ENCODE measurements around the gene PRKCA. TPM values are rescaled to one million over a fixed set of nuclear protein-coding genes. Genes with fewer than 3 reads are reported as not detected.
"Not testable (repeated sequence)": the region's sequence is repeated elsewhere in the genome, so short reads cannot be mapped to it uniquely, and the experiment has no call there.

The PRKCA gene
- total RNA-seq, 1 donor from 2014 or later: 127 TPM

DNA sequence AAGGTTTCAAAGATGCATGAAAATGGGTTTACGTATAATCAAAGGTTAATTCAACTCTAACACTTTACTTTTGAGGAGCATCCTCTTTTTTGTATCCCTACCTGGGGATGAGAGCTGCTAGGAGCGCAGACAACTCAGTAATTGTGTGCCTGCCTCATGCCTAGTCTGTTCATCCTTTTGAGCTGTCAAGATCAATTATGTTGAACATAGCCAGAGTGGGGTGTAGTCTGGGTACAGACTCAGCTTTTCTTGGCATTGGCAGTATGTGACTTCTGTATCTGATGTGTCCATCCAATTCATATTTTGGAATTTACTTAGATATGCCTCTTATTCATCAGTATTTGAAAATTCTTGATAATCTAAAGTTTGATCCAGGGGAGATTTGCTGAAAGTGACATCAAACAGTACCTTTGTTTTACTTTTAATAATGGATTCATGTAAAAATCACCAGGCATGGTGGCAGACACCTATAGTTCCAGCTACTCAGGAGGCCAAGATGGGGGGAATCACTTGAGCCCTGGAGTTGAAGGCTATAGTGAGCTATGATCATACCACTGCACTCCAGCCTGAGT is 24.1 kb downstream of the PRKCA start:
- DNase-seq (ENCODE audit: low spot score): no peak

DNA sequence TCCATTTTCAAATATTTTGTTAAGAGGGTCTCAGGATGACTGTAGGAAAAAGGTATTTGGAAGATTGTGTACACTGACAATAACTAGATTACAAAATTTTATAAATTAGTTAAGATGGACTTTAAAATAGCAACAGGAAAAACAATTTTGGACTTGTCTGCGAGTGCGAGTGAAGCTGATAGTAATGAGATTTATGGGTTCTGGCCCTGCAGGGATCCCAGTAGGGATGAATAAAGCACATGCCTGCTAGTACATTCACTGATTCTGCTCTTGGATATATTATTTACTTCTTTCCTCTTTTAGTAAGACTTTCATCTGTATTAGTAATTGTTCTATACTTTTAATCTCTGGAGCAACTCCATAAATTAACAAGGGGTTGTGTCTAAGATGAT is 28.2 kb downstream of the PRKCA start:
- no peak for DNase-seq (ENCODE audit: low spot score)

DNA sequence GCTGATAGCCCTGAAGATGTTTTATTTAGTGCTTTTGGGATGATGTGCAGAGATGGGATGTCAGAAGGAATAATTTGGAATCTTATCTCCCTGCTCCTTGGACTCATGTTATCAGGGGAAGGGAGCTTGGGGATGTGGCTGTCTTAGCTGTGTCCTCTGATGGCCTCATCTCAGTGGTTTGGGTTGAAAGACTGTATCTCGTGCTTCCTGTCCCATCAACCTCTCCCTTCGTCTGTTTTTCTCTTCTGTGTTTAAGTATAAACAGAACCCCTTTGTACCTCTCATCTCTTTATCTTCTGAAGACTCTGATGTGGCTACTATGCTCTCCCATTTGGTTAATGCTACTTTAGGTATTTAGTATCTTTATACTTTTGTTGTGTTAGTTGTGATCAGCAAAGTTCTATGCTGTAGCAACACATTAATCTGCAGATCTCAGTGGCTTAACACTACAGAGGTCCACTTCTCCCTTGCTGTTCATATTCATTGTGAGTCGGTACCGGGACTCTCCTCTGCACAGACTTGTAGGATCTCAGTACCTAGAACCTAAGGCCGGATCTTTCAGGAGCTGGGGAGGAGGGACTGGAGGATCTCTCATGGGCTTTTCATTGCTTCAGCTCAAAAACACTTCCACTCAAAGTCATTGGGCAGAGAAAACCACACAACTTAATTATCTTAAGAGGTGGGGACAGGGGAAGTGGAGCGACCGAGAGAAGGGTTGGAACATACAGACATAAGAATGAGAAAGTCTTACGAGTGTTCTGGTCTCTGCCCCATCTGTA is 28.8 kb downstream of the PRKCA start:
- DNase-seq (ENCODE audit: low spot score): no peak

DNA sequence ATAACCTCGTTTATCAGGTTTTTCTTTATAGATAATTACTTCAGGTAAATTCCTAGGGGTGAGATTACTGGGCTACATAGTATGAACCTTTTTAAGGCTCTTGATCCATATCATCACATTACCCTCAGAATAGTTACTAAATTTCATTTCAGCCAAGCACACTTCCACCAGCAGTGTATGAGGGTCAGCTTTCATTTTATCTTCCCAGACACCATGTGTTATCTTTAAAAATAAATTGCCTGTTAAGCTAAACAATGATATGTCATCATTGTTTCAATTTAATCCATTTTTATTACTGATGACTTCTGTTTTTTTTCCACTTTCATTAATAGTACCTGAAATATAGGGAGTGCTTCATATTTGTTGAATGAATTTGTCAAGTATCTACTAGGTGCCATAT is 33.4 kb downstream of the PRKCA start:
- DNase-seq (ENCODE audit: low spot score): no peak

DNA sequence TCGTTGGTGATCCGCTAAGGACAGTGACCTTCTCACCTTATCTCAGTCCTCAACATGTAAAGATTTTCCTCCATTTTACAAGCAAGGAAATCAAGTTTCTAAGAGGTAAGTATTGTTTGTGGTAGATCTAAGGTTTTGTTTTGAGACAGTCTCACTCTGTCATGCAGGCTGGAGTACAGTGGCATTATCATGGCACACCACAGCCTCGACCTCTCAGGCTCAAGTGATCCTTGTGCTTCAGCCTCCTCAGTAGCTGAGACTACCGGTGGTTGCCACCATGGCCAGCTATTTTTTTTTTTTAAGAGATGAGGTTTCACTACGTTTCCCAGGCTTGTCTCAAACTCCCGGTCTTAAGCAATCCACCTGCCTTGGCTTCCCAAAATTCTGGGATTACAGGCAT is 34.9 kb downstream of the PRKCA start:
- no peak for DNase-seq (ENCODE audit: low spot score)

DNA sequence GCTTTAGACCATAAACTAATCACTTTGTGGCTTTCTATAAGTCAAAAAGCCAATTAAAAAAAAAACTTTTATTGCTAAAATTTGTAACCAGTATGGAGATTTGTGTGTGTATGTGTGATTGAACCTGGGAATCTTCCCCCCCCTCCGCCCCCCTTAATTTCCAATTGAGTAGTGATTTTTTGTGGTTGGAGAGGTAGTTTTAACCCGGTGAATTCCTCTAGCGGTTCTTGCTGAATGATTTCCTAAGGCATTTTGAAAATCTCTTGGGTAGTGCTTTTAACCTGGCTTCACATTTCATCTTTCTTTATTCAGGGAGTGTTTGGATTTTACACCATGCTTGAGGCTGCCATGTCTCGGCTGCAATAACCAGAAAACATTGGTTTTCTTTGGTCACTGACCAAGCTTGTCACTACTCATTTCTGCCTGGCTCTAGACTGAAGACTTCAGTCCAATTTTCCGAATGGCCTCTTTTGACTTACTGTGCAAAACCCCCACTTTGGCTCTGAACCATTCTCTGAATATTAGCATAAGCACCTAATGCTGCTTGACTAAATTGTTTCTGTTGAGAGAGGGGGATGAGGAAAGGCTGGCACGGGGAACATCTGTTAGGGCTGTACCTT is 35.6 kb downstream of the PRKCA start:
- no peak for DNase-seq (ENCODE audit: low spot score)

DNA sequence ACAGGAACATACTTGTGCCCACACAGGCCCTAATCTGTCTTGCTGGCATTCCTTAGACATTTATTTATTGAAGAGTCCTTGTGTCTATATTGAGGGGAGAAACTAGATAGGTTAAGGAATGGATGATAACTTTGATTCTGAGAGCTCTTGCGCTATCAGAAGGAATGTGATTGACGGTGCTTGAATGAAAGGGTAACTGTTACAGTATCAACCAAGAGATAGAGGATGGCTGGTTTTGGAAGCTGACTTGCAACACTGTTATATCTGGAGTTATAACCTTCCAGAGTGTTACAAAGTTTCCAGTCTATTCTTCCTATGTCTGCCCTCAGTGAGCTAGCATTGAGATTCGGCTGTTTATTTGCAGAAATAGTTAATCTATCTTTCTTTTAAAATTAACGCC is 36.5 kb downstream of the PRKCA start:
- DNase-seq (ENCODE audit: low spot score): no peak

DNA sequence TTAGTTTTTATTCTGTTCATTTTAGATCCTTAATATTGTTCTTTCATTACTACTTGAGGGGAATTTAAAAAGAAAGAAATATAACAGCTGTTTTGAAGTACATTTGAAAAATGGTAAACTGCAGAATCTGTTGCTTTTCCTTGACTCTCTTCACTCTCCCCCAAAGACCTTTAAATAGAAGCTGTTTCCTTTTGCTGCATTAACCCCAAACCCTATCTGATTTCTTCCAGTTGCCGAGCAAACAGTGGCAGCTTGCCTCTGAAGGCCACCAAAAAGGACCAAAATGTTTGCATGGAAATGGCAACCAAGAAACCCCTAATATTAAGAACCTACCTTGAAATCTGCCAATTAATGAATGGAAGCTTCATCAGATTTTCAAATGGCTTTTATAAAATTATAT is 37.1 kb downstream of the PRKCA start:
- DNase-seq (ENCODE audit: low spot score): no peak

DNA sequence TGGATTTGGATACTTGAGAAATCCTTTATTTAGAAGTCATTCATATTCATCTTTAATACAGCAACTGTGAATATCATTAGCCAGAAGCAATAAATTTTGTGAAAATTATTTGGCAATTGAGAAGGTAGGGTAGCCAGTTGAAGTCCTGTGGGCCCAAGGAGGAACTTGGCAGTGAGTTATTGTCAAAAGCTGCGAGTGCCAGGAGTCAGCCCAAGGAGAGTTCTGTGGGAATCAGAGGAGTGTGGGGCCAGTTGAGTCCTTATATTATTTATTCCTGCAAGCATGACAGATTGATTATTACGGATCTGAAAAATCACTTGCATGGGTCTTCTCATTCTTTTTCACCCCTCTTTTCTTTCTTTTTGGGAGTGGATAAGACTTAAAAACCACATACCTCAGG is 38.3 kb downstream of the PRKCA start:
- no peak for DNase-seq (ENCODE audit: low spot score)

DNA sequence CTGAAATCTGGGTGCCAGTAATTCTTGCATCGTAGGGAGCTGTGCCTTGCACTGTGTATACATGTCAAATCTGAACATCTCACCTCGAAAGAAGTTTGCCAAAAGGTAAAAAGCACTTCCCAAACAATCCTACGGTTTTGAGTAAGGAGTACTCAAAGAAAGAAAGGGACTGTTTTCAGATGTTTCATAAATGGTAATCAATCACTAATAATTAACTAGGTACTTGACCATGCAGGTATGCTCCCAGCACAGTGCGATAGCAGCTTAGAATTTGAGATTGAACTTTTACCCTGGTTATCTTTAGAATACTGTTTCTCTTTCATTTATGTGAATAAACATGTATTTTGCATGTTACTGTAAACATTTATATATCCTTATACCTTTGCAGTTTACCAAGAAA is 39.0 kb downstream of the PRKCA start:
- DNase-seq (ENCODE audit: low spot score): no peak

DNA sequence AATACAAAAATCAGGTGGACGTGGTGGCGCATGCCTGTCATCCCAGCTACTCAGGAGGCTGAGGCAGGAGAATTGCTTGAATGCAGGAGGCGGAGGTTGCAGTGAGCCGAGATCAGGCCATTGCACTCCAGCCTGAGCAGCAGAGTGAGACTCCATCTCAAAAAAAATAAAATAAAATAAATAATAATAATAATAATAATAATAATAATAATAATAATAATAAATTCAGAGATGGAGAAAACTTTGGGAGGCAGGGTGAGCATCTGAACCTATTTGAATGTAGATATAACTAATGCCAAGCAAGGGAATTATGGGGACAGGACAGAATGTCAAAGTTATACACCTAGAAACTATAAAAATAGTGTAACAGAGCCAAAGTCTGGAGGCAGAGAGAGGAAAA is 39.9 kb downstream of the PRKCA start:
- not testable (repeated sequence) for DNase-seq (ENCODE audit: low spot score)

DNA sequence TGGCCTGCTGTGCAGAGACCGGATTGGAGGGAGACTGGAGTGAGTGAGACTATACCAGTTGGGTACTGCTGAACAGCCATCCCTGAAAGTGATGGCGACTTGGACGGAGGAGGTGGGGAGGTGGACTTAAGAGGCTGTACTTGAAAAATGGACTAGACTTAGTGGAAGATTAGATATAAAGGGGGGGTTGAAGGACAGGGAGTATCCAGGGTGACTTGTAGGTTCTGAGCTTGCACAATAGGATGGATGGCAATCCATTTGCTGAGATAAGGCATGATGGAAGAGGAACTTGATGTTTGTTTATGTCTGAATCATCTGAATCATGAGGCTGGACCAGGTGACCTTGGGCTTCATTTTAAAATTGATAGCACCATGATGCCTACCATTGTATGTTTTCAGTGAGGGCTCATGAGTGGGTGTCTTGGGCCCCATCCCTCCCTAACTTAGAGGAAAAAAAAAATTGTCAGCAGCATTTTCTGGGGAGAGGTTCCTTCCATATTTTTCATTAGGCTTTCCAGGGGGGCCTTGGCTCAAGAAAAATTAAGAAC is 41.2 kb downstream of the PRKCA start:
- peak; percentile 71 for DNase-seq (ENCODE audit: low spot score)

DNA sequence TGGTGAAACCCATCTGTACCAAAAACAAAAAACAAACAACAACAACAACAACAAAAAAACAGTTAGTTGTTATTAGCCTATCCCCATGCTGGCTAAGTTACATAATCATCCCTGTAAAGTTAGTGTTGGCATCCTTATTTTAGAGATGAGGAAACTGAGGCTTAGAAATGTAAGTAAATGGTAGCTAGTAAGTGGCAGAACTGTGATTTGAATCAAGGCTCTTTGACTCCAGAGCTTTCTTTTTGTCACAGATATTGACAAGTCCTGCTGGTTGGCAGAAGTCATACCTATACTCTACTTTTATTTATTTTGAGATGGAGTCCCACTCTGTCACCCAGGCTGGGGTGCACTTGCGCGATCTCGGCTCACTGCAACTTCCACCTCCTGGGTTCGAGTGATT is 42.1 kb downstream of the PRKCA start:
- no peak for DNase-seq (ENCODE audit: low spot score)

DNA sequence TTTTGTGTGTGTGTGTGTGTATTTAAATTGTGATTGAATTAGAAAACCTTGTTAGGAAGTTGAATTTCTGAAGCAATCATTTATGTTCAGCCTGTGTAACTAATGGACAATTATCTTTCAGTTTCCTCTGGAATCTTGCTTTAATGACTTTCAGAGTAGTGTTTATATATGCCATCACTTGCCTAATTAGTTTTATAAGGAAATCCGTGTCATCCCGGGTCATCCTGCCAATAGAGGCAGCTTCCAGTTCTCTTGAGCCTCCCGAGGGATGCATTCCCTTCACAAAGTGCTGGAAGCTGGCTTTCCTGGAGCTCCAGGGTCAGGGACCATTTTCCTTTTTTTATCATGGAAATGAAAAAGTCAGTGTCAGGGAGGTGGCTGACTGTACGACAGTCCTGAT is 42.9 kb downstream of the PRKCA start:
- no peak for DNase-seq (ENCODE audit: low spot score)

DNA sequence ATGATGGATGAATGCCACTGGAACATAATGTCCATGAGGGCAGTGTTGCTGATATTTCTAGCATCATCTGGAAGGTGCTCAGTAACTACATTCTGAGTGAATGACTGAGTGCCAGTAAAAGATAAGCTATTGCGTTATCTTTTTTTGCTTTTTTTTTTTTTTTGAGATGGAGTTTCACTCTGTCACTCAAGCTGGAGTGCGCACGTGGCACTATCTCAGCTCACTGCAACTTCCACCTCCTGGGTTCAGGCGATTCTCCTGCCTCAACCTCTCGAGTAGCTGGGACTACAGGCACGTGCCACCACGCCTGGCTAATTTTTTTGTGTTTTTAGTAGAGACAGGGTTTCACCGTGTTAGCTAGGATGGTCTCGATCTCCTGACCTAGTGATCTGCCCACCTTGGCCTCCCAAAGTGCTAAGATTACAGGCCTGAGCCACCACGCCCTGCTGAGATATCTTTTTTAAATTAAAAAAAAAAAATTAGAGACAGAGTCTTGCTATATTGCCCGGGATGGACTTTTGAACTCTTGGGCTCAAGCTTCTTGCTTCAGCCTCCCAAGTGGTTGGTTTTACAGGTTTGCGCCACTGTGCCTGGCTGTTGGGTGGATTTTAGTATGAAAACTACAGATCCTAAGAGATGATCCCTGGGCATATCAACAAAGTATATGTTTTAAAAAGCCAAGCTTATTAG is 43.7 kb downstream of the PRKCA start:
- not testable (repeated sequence) for DNase-seq (ENCODE audit: low spot score)

DNA sequence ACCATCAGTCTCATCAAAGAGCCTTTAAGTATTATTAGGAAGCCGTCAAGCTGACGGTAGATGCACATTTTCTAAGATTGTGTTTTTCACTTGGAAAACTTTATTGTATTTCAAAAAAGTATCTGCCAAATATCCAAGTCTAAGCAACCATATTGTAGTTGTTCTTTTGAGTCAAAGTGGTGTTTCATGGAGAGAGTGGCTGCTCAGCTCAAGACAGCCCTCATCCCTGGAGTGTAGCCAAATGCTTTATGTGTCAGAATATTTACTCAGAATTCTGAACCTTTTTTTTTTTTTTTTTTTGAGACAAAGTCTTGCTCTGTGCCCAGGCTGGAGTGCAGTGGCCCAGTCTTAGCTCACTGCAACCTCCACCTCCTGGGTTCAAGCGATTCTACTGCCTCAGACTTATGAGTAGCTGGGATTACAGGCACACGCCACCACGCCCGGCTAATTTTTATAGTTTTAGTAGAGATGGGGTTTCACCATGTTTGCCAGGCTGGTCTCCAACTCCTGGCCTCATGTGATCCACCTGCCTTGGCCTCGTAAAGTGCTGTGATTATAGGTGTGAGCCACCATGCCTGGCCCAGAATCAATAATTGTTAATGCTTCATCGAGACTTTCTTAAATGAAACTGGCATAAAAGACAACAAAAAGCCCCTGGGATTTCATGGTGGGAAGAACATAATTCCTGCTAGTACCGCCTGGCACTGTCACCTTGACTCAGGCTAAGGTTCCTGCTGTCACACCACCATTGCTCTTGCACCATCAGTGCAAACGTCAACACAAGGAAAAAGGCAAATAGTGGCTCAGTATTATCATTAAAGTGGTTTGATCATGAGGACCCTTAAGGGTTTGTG is 45.5 kb downstream of the PRKCA start:
- peak; percentile 58 for DNase-seq (ENCODE audit: low spot score)

DNA sequence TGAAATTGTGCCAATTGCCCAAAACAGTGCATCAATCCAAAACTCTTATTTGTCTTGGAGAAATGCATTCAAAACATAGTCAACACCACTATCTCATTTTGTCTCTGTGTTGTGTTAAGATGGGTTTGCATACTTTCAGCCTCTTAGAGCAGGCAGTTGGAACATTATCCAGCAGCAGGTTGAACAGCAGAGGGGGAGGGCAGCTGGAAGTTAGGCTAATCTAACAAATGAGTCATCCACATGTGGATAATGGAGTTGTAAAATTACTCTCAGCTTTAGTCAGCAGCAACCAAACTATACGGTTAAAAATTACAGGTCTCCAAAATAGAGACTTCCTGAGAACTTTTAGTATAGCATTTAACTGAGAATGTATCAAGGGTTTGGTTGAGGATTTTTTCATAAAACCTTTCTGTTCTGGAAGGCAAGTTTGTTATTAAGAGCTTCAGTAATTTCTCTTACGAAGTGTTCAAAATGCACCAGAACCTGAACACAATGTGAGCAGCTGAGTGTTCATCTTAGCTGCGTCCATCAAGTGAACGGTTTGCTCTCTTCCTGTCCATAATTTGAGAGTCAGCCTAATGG is 46.3 kb downstream of the PRKCA start:
- DNase-seq (ENCODE audit: low spot score): peak; percentile 69

DNA sequence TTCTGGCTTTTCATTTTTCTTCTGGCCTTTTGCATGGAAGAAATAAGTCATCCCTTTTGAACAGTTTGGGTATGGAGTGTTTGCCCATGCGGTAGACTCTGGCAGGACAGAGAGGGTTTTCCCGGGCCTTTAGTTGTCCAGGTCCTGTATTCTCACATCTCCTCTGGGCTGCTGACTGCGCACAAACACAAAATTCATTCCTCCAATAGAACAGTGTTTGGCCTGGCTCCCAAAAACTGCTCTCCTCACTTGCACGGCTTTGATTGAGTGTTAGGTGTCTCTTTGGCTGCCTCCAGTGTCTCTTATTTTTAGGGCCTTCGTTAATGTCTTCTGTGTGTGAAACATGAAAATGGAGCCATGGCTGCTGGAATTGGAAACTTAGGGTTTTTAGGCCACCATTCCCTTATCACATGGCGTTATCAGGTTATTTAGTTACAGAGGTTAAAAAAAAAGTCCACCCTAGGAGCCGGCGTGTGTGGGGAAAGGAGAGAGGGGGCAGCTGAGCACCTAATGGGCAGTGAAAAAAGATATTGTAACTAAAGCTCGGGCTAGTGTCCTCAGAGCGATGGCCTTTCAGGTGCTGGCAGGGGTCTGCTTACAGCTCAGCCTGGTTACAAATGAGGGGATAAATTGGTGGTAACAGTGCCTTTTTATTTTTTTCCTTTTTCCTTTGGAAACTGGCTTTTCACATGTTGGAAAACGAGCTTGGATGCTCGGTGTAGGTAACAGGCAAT is 47.3 kb downstream of the PRKCA start:
- no peak for DNase-seq (ENCODE audit: low spot score)

DNA sequence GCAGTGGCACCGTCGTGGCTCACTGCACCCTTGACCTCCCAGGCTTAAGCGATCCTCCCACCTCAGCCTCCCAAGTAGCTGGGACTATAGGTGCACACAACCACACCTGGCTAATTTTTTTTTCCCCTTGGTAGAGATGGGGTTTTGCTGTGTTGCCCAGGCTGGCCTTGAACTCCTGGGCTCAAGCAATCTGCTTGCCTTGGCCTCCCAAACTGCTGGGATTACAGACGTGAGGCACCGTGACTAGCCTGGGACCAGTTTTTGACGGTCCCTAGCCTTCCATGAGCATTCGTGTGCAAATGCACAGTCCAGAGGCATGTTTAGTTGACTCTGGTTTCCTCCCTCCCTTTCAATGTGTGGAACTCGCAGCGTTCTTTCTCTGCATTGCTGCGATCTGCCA is 48.2 kb downstream of the PRKCA start:
- not testable (repeated sequence) for DNase-seq (ENCODE audit: low spot score)

DNA sequence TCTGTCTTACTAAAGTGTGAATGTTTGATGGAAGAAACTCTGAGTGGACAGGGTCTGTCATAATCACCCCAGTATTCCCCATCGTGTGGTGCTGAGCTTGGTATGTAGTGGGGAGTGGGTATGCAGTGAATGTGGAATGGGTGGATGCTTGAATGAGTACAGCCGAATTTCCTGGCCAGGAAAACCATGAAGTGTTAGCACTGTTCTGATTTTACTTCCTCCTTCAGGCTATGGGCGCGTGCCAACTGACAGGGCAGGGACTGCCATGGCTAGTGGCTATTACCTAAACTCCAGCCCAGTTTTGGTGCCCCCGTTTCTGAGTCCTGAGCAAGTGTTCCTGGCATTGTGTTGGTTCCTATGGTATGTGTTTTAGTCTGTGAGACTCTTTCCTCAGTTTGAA is 48.6 kb downstream of the PRKCA start:
- peak; percentile 58 for DNase-seq (ENCODE audit: low spot score)
